Measurements from ENCODE around the gene WIPF2.

The WIPF2 gene

DNA sequence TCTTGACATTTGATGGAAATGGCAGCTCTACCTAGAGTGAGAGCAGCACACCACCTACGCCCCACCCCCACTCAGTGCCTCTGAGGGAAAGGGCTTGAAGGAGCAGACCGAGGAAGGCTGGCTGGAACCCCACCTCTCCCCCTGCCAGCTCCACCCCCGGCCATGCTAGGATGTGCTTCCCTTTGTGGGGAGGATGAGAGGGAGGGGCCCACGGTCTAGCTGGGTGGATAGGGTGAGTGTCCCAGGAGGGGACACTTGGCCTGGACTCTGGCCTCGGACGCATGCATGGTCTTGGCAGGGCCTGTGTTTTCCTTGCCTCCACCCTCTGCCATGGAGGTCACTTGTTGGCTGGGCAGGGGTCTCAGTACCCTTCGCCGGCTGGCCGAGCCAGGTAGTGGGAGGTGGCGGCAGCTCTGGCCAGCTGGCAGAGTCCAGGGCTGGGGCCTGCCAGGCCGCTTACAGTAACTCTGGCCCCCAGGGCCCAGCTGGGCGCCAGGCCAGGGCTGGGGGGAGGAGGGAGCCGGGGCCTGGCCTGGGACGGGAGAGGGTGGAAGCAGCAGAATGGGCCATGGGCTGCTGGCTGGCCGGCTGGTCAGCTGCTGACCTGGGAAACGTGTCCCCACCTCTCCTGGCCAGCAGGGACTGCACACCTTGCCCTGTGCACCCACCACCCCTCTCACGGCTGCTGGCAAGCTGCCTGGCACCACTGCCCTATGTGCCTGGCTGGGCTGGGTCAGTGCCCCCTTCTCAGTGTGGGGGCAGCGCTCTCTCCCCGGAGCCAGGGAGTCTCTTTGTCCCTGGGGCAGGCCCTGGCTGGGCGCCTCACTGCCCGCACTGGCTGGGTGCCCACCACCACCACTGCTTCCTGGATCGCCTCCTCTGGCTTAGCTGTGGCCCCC lies 112.9 kb downstream of the WIPF2 start:
- DNase-seq = no peak

More for the DNA sequence above, 112.9 kb downstream of the WIPF2 start:
- Histone ChIP-seq H3K4me1 (ENCODE audit: control insufficient read depth, insufficient read depth, low read length, poor library complexity, severe bottlenecking) (peaks cover 74% of the 10 kb centered on the region), H3K27ac (ENCODE audit: insufficient read depth, low read length, poor library complexity, severe bottlenecking) (peak overlapping the region; percentile 47), H3K4me3 (ENCODE audit: insufficient read depth, low read depth, low read length, poor library complexity, severe bottlenecking) (no peak overlapping the region), H3K27me3 (replicated peaks; ENCODE audit: control insufficient read depth, insufficient read depth, low read length, poor library complexity, severe bottlenecking) (no peaks in the 10 kb centered on the region), H3K9me3 (ENCODE audit: control insufficient read depth, low read length) (no peaks in the 10 kb centered on the region), H3K36me3 (ENCODE audit: control insufficient read depth, insufficient read depth, low read length) (peaks cover 16% of the 10 kb centered on the region)
